ENCODE results near the gene ITGB1.
"Not testable (repeated sequence)": the region's sequence is repeated elsewhere in the genome, so short reads cannot be mapped to it uniquely, and the experiment has no call there.

ITGB1 gene

DNA sequence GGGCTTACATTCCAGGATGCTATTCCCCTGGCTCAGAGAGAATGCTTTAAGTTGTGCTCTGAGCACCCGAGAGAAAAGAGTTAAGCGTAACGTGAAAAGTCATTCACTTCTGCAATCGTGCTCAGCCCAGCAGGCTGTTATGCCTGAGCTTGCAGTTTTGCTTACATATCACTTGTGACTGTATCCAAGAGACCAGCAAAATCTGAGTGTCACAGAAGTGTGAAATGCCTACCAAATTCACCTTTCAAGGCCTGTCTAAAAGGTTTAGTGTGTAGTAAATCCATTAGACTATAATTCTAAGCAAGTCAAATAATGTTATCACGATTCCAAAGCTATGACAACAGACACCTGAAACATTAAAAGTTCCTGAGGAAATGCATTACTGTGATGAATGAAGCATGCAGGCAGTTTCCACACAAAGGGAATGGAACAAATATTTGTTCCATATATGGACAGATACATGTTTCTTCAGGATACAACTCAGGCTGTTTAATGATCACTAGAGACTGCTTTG is 20.1 kb downstream of the ITGB1 start:
- no peak for DNase-seq (ENCODE audit: low read depth)

- no peak for DNase-seq (ENCODE audit: low read depth)
Measured at GRCh38 chr10:32932225-32932729, 25.8 kb downstream of the ITGB1 start.

DNA sequence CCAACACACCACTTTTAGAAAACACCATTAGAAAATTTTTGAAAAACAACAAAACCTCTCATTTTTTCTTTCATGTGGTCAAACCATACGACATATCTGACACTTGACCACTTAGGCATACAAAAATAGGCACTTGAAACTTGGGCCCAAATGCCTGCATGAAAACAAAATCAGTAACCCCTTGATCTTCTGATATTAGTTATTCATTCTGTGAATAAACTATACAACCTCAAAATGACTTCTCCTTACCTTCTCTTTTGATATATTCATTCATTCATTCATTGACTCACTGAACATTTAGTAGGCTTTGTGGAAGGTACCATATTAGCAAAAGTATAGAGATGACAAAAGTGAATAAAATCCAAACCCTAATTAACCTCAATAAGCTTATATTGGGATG is 26.4 kb downstream of the ITGB1 start:
- DNase-seq (ENCODE audit: low read depth), result no peak

DNA sequence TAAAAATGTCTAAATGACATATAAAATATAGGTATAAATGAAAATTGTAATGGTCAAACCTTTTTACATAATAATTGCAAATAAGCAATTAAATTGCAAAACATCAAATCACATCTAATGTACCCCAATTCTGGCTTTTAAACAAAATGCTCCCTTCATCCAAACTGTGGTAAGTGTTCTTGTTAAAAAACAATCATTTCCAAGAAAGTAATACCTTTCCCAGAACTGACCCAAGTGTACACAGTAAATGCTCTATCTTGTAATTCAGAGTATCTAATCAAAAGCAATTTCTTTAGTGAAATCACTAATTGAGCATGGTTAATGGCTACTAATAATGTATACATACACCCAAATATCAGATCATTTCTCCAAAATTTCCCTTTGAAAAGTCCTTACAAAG is 28.0 kb downstream of the ITGB1 start:
- no peak for DNase-seq (ENCODE audit: low read depth)

- DNase-seq (ENCODE audit: low read depth), result no peak
Measured at GRCh38 chr10:32929634-32930033, 28.4 kb downstream of the ITGB1 start.

DNA sequence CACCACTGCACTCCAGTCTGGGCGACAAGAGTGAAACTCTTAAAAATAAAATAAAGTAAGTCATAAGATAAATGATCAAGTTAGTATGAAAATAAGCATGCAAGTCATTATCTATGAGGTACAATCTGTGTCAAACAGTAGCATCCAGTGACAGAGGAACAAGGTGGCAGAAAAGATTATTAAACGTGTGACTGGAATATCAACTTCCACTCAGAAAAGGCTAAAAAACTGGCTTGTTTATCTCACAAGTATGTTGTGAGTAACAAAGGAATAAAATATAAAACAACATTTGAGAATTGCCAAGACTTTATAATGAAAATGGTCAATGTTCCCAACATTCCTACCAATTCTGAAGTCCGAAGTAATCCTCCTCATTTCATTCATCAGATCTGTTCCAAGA is 30.3 kb downstream of the ITGB1 start:
- no peak for DNase-seq (ENCODE audit: low read depth)

GRCh38 chr10:32923849-32924248 is 34.2 kb downstream of the ITGB1 start:
- DNase-seq (ENCODE audit: low read depth), result no peak

DNA sequence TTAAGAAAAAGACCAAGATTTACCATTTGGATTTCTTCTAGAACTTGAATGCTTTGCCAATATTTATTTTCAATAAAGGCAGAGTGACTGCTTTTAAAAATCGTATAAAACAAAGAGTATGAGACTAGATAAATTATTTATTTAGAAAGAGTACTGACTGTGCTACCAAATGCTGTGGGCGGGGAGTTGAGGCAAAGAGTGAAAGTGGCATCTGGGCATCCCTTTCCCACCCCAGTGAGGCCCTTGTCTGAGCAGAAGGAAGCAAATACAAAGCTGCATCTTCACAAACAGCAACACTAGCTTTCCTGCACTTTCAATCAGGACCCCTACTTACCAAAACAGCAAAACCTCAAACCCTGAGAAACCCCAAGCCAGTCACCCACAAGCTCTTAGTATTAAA is 34.9 kb downstream of the ITGB1 start:
- DNase-seq (ENCODE audit: low read depth), result no peak

DNA sequence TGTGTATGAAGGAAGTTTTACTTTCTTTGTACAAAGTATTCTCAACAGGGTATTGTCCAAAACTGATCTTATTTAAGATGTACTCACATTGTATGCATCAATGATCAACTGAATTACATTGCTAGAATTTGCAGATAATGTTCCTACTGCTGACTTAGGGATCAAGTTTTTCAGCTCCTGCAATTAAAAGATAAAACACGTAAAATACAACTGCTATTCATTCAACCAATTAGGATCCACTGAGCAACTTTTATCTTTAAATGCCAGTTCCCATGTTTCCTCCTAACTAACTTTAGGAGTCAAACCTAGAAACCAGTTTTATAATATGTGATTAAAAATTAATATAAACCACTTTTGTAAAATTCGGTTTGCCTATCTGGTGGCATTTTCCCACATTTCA is 35.9 kb downstream of the ITGB1 start:
- DNase-seq (ENCODE audit: low read depth), result no peak

DNA sequence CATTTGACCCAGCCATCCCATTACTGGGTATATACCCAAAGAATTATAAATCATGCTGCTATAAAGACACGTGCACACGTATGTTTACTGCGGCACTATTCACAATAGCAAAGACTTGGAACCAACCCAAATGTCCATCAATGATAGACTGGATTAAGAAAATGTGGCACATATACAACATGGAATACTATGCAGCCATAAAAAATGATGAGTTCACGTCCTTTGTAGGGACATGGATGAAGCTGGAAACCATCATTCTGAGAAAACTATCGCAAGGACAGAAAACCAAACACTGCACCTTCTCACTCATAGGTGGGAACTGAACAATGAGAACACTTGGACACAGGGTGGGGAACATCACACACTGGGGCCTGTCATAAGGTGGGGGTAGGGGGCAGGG is 40.2 kb downstream of the ITGB1 start:
- DNase-seq (ENCODE audit: low read depth), result not testable (repeated sequence)

- DNase-seq (ENCODE audit: low read depth), result no peak
Measured at GRCh38 chr10:32911285-32912016, 46.6 kb downstream of the ITGB1 start.

- DNase-seq (ENCODE audit: low read depth), result not testable (repeated sequence)
Measured at GRCh38 chr10:32909970-32910369, 48.1 kb downstream of the ITGB1 start.

- no peak for DNase-seq (ENCODE audit: low read depth)
Measured at GRCh38 chr10:32909456-32909855, 48.6 kb downstream of the ITGB1 start.

DNA sequence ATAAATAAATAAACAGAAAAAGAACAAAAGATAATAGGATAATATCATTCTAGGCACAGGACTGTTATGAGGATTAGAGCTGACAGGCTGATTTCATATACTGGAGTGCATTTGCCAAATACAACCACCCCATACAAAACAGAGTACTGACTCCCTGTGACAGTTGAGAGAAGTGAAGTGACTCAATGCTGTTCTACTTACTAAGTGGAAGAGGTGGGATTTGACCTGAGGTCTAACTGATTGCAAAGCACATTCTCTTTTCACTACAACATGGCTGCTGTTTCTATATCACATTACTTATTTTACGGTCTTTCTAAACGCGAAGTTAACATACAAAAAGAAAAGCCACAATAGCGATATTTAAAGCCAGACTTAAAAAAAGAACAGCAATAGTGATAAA is 51.4 kb downstream of the ITGB1 start:
- DNase-seq (ENCODE audit: low read depth), result no peak

GRCh38 chr10:32905466-32905865 is 52.6 kb downstream of the ITGB1 start:
- DNase-seq (ENCODE audit: low read depth), result no peak

DNA sequence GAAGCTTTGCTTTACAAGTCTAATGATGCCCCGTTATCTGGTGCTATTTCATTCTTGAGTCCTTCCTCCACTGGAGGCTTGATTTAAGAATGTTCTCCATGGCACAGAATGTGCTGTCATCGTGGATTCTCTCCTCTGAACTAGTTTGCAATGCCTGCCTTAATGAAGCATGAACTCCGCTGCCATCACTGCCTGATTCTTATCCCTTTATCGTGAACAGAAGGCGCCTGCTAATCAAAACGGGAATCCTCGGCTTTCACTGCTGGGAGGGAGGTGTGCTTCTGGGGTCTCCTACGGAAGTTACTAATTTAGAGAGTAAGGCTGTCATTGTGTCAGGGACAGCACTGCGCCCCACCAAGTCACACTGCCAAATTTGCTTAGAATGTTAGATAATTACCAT is 56.2 kb downstream of the ITGB1 start:
- no peak for DNase-seq (ENCODE audit: low read depth)

DNA sequence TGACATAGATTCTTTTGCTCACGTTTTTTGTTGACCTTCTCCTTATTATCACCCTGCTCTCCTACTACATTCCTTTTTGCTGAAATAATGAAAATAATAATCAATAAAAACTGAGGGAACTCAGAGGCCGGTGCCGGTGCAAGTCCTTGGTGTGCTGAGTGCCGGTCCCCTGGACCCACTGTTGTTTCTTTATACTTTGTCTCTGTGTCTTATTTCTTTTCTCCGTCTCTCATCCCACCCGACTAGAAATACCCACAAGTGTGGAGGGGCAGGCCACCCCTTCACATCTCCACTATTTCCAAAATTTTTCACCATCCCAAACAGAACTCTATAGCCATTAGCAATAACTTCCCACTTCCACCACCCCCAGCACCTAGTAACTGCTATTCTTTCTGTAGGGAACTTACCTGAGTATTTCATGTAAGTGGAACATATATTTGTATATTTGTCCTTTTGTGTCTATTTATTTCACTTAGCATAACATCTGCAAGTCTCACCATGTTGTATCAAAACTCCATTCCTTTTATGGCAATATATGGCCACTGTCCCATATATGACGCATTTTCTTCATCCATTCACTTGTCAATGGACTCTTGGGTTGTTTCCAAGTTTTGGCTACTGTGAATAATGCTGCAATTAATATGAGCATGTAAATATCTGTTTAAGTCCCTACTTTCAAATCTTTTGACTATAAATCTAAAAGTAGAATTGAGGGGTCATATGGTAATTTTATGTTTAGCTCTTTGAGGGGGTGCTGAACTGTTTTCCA is 62.6 kb downstream of the ITGB1 start:
- DNase-seq (ENCODE audit: low read depth), result not testable (repeated sequence)

- no peak for DNase-seq (ENCODE audit: low read depth)
Measured at GRCh38 chr10:32893916-32894664, 63.9 kb downstream of the ITGB1 start.

DNA sequence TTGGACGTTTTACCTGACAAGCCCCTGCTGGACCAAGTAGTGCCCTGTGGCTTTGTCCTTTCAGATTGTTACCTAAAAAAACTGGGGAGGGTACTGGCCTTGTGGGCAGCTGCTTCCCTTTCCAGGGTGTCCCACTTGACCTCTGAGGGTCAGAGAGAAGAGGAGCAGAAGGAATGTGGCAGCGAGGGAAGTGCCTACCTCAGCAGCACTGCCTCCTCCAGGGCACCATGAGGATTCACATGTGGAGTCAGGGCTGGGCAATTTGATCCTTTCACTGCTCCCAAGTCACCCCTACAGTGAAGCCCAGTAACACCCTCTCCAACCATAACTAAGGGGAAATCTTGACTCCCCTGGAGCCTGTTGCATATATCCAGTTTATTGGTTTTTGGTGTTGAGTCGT is 64.6 kb downstream of the ITGB1 start:
- no peak for DNase-seq (ENCODE audit: low read depth)

DNA sequence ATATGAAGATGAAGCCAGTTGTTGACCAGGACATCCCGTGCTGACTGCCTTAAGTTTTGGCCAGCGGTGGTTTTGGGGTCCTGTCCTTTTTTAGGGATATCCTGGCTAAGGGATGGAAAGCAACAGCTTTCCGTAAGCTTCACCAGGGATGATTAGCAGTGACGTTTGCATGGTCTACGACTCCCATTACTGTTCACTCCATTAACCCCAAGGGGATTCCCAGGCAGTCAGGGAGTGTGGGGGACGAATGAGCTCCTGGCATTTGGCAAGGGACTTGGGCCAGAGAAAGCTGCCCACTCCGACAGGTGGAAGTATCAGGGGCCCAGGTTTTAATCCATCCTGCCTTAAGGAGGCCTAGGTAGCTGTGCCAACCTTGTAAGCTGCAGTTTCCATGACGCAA is 66.8 kb downstream of the ITGB1 start:
- DNase-seq (ENCODE audit: low read depth), result no peak

DNA sequence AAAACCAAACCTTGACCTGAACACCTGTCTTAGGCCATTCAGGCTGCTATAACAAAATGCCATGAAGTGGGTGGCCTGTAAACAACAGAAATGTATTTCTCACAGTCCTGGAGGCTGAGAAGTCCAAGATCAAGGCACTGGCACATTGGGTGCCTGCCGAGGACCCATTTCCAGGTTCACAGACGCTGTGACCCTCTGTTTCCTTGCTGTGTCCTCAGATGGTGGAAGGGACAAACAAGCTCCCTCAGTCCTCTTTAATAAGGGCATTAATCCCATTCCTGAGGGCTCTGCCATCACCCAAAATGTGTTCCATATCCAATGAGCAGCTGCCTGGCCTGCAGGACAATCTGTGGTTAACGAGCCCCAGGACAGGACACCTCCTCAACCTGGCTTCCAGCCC is 67.6 kb downstream of the ITGB1 start:
- DNase-seq (ENCODE audit: low read depth), result no peak

DNA sequence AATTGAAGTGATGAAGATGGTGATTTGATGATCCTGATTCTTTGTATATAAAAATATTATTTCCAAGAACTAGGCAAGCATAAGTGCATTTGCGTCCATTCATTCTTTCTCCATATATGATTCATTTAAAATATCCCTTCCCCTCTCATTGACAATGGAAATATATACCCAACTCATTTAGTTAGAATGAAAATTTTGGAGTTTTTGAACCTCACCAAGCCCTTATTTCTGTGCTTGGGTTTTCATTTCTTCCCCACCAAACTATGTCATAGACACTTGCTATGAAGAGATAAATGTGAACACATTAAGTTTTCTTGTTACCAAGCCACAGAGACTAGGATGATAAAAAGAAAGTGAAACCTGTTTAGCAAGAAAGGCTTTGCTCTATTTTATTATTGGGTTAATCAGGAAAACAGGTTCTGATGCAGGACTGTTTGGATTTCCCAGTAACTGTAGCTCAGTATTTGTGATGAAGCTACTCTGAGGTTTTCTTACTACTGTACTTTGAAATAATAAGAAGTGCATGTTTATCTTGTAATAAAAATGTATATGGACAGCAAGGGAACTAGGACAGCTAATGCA is 68.3 kb downstream of the ITGB1 start:
- no peak for DNase-seq (ENCODE audit: low read depth)
